ENCODE results near the gene C9orf72. TPM values are rescaled to one million over a fixed set of nuclear protein-coding genes. Genes with fewer than 3 reads are reported as not detected.

The C9orf72 gene
- polyA plus RNA-seq, 2 of the 4 experiments (the other 2 are of a cell fraction), result 4.0 to 16.4 TPM

DNA sequence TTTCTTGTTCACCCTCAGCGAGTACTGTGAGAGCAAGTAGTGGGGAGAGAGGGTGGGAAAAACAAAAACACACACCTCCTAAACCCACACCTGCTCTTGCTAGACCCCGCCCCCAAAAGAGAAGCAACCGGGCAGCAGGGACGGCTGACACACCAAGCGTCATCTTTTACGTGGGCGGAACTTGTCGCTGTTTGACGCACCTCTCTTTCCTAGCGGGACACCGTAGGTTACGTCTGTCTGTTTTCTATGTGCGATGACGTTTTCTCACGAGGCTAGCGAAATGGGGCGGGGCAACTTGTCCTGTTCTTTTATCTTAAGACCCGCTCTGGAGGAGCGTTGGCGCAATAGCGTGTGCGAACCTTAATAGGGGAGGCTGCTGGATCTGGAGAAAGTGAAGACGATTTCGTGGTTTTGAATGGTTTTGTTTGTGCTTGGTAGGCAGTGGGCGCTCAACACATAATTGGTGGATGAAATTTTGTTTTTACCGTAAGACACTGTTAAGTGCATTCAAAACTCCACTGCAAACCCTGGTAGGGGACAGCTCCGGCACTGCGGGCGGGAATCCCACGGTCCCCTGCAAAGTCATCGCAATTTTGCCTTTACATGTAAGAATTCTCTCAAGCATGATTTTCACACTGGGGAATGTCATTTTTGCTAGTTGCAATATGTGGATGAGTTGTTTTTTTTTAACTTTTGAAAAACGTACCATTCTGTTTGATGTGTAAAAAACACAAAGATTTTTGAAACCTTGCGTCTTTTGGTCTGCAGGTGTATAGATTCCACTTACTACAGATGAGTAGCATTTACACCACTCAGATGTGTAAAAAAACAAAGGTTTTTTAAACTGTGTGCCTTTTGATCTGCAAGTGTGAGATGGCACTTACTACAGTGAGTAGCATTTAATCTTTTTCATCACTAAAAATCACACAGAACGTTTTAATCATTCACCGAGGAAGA lies 631 bp upstream of the C9orf72 start (continued):
- no peak for TF ChIP-seq REST (IDR thresholded peaks at IDR 0.05)
- TF ChIP-seq ZSCAN20 (CRISPR knock-in tag; IDR thresholded peaks at IDR 0.05), result no peak
- no peak for TF ChIP-seq NFE2L2 (conservative IDR thresholded peaks at IDR 0.05; ENCODE audit: low read length)
- no peak for TF ChIP-seq RAD21 (conservative IDR thresholded peaks at IDR 0.05 in 1 of 2, IDR thresholded peaks at IDR 0.05 in 1 of 2)
- TF ChIP-seq TFCP2L1 (CRISPR knock-in tag; IDR thresholded peaks at IDR 0.05), result no peak
- no peak for TF ChIP-seq HOXA7 (CRISPR knock-in tag; IDR thresholded peaks at IDR 0.05)

DNA sequence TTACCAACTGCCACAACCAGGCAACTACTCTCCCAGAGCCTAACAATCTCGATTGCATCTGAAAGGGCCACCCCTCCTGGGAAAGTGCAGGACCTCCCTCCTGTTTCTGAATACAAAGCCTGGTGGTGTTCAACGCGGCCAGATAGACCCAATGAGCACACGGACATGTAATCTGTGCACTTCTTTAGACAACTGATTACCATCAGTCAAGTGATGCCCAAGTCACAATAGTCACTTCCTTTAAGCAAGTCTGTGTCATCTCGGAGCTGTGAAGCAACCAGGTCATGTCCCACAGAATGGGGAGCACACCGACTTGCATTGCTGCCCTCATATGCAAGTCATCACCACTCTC lies 739 bp downstream of the C9orf72 start:
- no peak for FAIRE-seq
- peaks cover 9% of the 10 kb centered on the region; the same call in 1 of the 3 replicates for H3K4me1 ChIP-seq
- ChIA-PET POLR2A (interaction anchor here (1.3 kb wide), 1 partner anchor 239 kb away, joined by 6 read pairs; no protein-coding TSS in a partner anchor), CTCF (no interaction called here)
- no peaks in the 10 kb centered on the region for H3K9me3 ChIP-seq
- no peak for TF ChIP-seq BHLHE40 (IDR thresholded peaks at IDR 0.05; ENCODE audit: low read depth, low read length)
- TF ChIP-seq CHD2 (IDR thresholded peaks at IDR 0.05; ENCODE audit: low read length, partially characterized antibody), result no peak
- no peak for TF ChIP-seq ZNF302 (CRISPR knock-in tag; IDR thresholded peaks at IDR 0.05)
- no peak for TF ChIP-seq KDM1A (IDR thresholded peaks at IDR 0.05; ENCODE audit: low read depth)
- TF ChIP-seq ZFP36 (IDR thresholded peaks at IDR 0.05; ENCODE audit: borderline replicate concordance, partially characterized antibody), result no peak
- TF ChIP-seq RNF2 (IDR thresholded peaks at IDR 0.05; ENCODE audit: borderline replicate concordance, low read depth), result no peak
- peak overlapping the region; percentile 75 for H3K4me3 ChIP-seq
- peak in 1 of 2 experiments; percentile 52 for DNase-seq (ENCODE audit: low read depth in 1 of 2, low spot score in 1 of 2)
- H3K27ac ChIP-seq, result peak overlapping the region; percentile 67 to 89
- peak overlapping the region; percentile 85 for H3K4me2 ChIP-seq
- ATAC-seq, result peak; percentile 27 to 34
- 36% methylated on average over 6 of the region's 6 CpGs for WGBS (ENCODE audit: missing lambda C conversion rate)

GRCh38 chr9:27572061-27572460 lies 1.2 kb downstream of the C9orf72 start:
- H3K27ac ChIP-seq, result no peak overlapping the region
- TF ChIP-seq NR3C1 (IDR thresholded peaks at IDR 0.05) (no peak), MYC (IDR thresholded peaks at IDR 0.05; ENCODE audit: borderline replicate concordance, low read length) (no peak), RCOR1 (IDR thresholded peaks at IDR 0.05; ENCODE audit: low read depth, low read length) (no peak), NPAS2 (CRISPR knock-in tag; IDR thresholded peaks at IDR 0.05; ENCODE audit: borderline replicate concordance) (no peak), HMGXB4 (CRISPR knock-in tag; IDR thresholded peaks at IDR 0.05; ENCODE audit: borderline replicate concordance) (no peak), CHD4 (IDR thresholded peaks at IDR 0.05; ENCODE audit: borderline replicate concordance) (no peak), MAZ (IDR thresholded peaks at IDR 0.05; ENCODE audit: borderline replicate concordance, low read depth, low read length) (no peak), HOXB13 (CRISPR knock-in tag; IDR thresholded peaks at IDR 0.05; ENCODE audit: low read depth) (no peak), BHLHE40 (IDR thresholded peaks at IDR 0.05; ENCODE audit: low read depth, low read length) (no peak), PBX3 (IDR thresholded peaks at IDR 0.05) (no peak), HOXA7 (CRISPR knock-in tag; IDR thresholded peaks at IDR 0.05) (no peak), PHF8 (IDR thresholded peaks at IDR 0.05; ENCODE audit: borderline replicate concordance, low read depth) (no peak), CEBPB (IDR thresholded peaks at IDR 0.05) (no peak), FOSL2 (IDR thresholded peaks at IDR 0.05) (no peak), FOSL2 (CRISPR knock-in tag; IDR thresholded peaks at IDR 0.05) (no peak), ZNF302 (CRISPR knock-in tag; IDR thresholded peaks at IDR 0.05) (no peak), TFCP2L1 (CRISPR knock-in tag; IDR thresholded peaks at IDR 0.05) (no peak), NFE2L2 (conservative IDR thresholded peaks at IDR 0.05; ENCODE audit: low read length) (no peak)
- TF ChIP-seq, protein P1, sequence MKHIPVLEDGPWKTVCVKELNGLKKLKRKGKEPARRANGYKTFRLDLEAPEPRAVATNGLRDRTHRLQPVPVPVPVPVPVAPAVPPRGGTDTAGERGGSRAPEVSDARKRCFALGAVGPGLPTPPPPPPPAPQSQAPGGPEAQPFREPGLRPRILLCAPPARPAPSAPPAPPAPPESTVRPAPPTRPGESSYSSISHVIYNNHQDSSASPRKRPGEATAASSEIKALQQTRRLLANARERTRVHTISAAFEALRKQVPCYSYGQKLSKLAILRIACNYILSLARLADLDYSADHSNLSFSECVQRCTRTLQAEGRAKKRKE (CRISPR knock-in tag; IDR thresholded peaks at IDR 0.05; ENCODE audit: low read depth), result no peak

More at GRCh38 chr9:27572061-27572460, 1.2 kb downstream of the C9orf72 start:
- Histone ChIP-seq H3K4me3 (peak overlapping the region; percentile 75; the same call in 1 of the 3 replicates), H3K4me2 (peak overlapping the region; percentile 85), H3K4me1 (peaks cover 9% of the 10 kb centered on the region; the same call in 1 of the 3 replicates), H3K9me3 (no peaks in the 10 kb centered on the region)
- no peak for DNase-seq (ENCODE audit: low read depth in 1 of 2, low spot score in 1 of 2)
- POLR2A ChIA-PET, result no interaction called here
- no peak for ATAC-seq
- WGBS (ENCODE audit: missing lambda C conversion rate), result 92% methylated on average over 3 of the region's 3 CpGs
- no peak for FAIRE-seq
- CTCF ChIA-PET, result no interaction called here

All from A549 (cell line).